ENCODE measurements around the gene STARD5. TPM values are rescaled to one million over a fixed set of nuclear protein-coding genes. Genes with fewer than 3 reads are reported as not detected.

The STARD5 gene
- total and polyA plus RNA-seq, 4 donors = 1.1 to 47.0 (median 35.7) TPM

GRCh38 chr15:81301385-81301784, 22.6 kb downstream of the STARD5 start:
- Histone ChIP-seq H3K27me3 (ENCODE audit: control insufficient read depth in 4 of 4, insufficient read depth in 4 of 4, low read length in 3 of 4) (no peaks in the 10 kb centered on the region), H3K4me3 (ENCODE audit: low read depth in 1 of 3, low read length in 3 of 3) (no peak overlapping the region), H3K9ac (ENCODE audit: low read depth in 1 of 2, low read length in 2 of 2) (no peak overlapping the region), H3K4me1 (ENCODE audit: control insufficient read depth in 4 of 4, insufficient read depth in 4 of 4, low read length in 3 of 4) (peaks cover 5 to 24% (median 16%) of the 10 kb centered on the region in 4 donors), H3K36me3 (ENCODE audit: control insufficient read depth in 4 of 4, insufficient read depth in 3 of 4, low read depth in 1 of 4, low read length in 3 of 4) (peaks cover 0 to 9% (median 5%) of the 10 kb centered on the region in 4 donors), H3K27ac (ENCODE audit: low read depth in 1 of 2, low read length in 2 of 2) (peak overlapping the region; percentile 7 to 37), H3K9me3 (ENCODE audit: control insufficient read depth in 4 of 4, low read length in 3 of 4) (no peaks in the 10 kb centered on the region)
- TF ChIP-seq, protein P1, sequence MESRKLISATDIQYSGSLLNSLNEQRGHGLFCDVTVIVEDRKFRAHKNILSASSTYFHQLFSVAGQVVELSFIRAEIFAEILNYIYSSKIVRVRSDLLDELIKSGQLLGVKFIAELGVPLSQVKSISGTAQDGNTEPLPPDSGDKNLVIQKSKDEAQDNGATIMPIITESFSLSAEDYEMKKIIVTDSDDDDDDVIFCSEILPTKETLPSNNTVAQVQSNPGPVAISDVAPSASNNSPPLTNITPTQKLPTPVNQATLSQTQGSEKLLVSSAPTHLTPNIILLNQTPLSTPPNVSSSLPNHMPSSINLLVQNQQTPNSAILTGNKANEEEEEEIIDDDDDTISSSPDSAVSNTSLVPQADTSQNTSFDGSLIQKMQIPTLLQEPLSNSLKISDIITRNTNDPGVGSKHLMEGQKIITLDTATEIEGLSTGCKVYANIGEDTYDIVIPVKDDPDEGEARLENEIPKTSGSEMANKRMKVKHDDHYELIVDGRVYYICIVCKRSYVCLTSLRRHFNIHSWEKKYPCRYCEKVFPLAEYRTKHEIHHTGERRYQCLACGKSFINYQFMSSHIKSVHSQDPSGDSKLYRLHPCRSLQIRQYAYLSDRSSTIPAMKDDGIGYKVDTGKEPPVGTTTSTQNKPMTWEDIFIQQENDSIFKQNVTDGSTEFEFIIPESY (IDR thresholded peaks at IDR 0.05) = no peak
- TF ChIP-seq EGR1 (IDR thresholded peaks at IDR 0.05; ENCODE audit: low read depth in 2 of 2) = no peak
- no peak for TF ChIP-seq HNF4G (IDR thresholded peaks at IDR 0.05)
- no peak for TF ChIP-seq RXRA (IDR thresholded peaks at IDR 0.05)
- TF ChIP-seq, protein P2, sequence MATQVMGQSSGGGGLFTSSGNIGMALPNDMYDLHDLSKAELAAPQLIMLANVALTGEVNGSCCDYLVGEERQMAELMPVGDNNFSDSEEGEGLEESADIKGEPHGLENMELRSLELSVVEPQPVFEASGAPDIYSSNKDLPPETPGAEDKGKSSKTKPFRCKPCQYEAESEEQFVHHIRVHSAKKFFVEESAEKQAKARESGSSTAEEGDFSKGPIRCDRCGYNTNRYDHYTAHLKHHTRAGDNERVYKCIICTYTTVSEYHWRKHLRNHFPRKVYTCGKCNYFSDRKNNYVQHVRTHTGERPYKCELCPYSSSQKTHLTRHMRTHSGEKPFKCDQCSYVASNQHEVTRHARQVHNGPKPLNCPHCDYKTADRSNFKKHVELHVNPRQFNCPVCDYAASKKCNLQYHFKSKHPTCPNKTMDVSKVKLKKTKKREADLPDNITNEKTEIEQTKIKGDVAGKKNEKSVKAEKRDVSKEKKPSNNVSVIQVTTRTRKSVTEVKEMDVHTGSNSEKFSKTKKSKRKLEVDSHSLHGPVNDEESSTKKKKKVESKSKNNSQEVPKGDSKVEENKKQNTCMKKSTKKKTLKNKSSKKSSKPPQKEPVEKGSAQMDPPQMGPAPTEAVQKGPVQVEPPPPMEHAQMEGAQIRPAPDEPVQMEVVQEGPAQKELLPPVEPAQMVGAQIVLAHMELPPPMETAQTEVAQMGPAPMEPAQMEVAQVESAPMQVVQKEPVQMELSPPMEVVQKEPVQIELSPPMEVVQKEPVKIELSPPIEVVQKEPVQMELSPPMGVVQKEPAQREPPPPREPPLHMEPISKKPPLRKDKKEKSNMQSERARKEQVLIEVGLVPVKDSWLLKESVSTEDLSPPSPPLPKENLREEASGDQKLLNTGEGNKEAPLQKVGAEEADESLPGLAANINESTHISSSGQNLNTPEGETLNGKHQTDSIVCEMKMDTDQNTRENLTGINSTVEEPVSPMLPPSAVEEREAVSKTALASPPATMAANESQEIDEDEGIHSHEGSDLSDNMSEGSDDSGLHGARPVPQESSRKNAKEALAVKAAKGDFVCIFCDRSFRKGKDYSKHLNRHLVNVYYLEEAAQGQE (IDR thresholded peaks at IDR 0.05) = no peak
- no peak for TF ChIP-seq FOXA2 (IDR thresholded peaks at IDR 0.05)
- TF ChIP-seq RAD21 (IDR thresholded peaks at IDR 0.05) = no peak
- no peak for TF ChIP-seq TAF1 (conservative IDR thresholded peaks at IDR 0.05)
- TF ChIP-seq, protein P3, sequence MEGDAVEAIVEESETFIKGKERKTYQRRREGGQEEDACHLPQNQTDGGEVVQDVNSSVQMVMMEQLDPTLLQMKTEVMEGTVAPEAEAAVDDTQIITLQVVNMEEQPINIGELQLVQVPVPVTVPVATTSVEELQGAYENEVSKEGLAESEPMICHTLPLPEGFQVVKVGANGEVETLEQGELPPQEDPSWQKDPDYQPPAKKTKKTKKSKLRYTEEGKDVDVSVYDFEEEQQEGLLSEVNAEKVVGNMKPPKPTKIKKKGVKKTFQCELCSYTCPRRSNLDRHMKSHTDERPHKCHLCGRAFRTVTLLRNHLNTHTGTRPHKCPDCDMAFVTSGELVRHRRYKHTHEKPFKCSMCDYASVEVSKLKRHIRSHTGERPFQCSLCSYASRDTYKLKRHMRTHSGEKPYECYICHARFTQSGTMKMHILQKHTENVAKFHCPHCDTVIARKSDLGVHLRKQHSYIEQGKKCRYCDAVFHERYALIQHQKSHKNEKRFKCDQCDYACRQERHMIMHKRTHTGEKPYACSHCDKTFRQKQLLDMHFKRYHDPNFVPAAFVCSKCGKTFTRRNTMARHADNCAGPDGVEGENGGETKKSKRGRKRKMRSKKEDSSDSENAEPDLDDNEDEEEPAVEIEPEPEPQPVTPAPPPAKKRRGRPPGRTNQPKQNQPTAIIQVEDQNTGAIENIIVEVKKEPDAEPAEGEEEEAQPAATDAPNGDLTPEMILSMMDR (IDR thresholded peaks at IDR 0.05; ENCODE audit: low read depth, low read length, missing input control) = no peak
- no peak for TF ChIP-seq FOXA1 (IDR thresholded peaks at IDR 0.05)
- no peak for TF ChIP-seq GABPA (IDR thresholded peaks at IDR 0.05 in 1 of 2, conservative IDR thresholded peaks at IDR 0.05 in 1 of 2)
- no peak for DNase-seq (ENCODE audit: low spot score)
- WGBS = 86% methylated on average over 4 of the region's 4 CpGs

- Histone ChIP-seq H3K4me1 (ENCODE audit: control insufficient read depth in 4 of 4, insufficient read depth in 4 of 4, low read length in 3 of 4) (peaks cover 5 to 24% (median 16%) of the 10 kb centered on the region in 4 donors), H3K27me3 (ENCODE audit: control insufficient read depth in 4 of 4, insufficient read depth in 4 of 4, low read length in 3 of 4) (no peaks in the 10 kb centered on the region), H3K36me3 (ENCODE audit: control insufficient read depth in 4 of 4, insufficient read depth in 3 of 4, low read depth in 1 of 4, low read length in 3 of 4) (peaks cover 0 to 2% (median 0%) of the 10 kb centered on the region in 4 donors), H3K9me3 (ENCODE audit: control insufficient read depth in 4 of 4, low read length in 3 of 4) (no peaks in the 10 kb centered on the region), H3K9ac (ENCODE audit: low read depth in 1 of 2, low read length in 2 of 2) (peak overlapping the region in 1 of 2 donors; percentile 25), H3K4me3 (ENCODE audit: low read depth in 1 of 3, low read length in 3 of 3) (peak overlapping the region in 1 of 3 donors; percentile 6), H3K27ac (ENCODE audit: low read depth in 1 of 2, low read length in 2 of 2) (no peak overlapping the region)
- WGBS = 77% methylated on average over 14 of the region's 14 CpGs
- TF ChIP-seq FOXA1 (IDR thresholded peaks at IDR 0.05) = no peak
- TF ChIP-seq, protein P2 (IDR thresholded peaks at IDR 0.05) = no peak
- TF ChIP-seq, protein P4, sequence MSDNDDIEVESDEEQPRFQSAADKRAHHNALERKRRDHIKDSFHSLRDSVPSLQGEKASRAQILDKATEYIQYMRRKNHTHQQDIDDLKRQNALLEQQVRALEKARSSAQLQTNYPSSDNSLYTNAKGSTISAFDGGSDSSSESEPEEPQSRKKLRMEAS (IDR thresholded peaks at IDR 0.05) = no peak
- no peak for TF ChIP-seq RAD21 (IDR thresholded peaks at IDR 0.05)
- TF ChIP-seq, protein P1 (IDR thresholded peaks at IDR 0.05) = no peak
- no peak for TF ChIP-seq JUND (IDR thresholded peaks at IDR 0.05)
- TF ChIP-seq EGR1 (IDR thresholded peaks at IDR 0.05; ENCODE audit: low read depth in 2 of 2) = no peak
- TF ChIP-seq HNF4A (conservative IDR thresholded peaks at IDR 0.05) = no peak
- TF ChIP-seq RXRA (IDR thresholded peaks at IDR 0.05) = no peak
- DNase-seq (ENCODE audit: low spot score) = no peak
Measured at GRCh38 chr15:81299630-81300273, 24.2 kb downstream of the STARD5 start.
